ENCODE data around the gene ZNF423. TPM values are rescaled to one million over a fixed set of nuclear protein-coding genes. Genes with fewer than 3 reads are reported as not detected.

Gene ZNF423
- polyA plus RNA-seq, 1 donor from 2014 or later, result 4.5 TPM

GRCh38 chr16:49617016-49617629 lies 238.8 kb downstream of the ZNF423 start:
- H3K4me3 ChIP-seq (ENCODE audit: low read length), result no peak overlapping the region

GRCh38 chr16:49615576-49615975 lies 240.3 kb downstream of the ZNF423 start:
- Histone ChIP-seq H2AFZ (ENCODE audit: low read depth, low read length) (no peak overlapping the region), H3K27ac (ENCODE audit: low read length) (no peak overlapping the region), H3K9me2 (ENCODE audit: insufficient read depth, low read length) (no peaks in the 10 kb centered on the region), H3K4me2 (ENCODE audit: low read length) (no peak overlapping the region), H4K20me1 (ENCODE audit: insufficient read depth) (no peaks in the 10 kb centered on the region), H3K79me2 (replicated peaks; ENCODE audit: insufficient read depth, low read length) (peaks cover 12% of the 10 kb centered on the region), H3F3A (ENCODE audit: insufficient read depth, low read length, poor library complexity, severe bottlenecking) (no peaks in the 10 kb centered on the region), H3K27me3 (ENCODE audit: insufficient read depth, low read depth, low read length) (no peaks in the 10 kb centered on the region), H3K9me3 (ENCODE audit: low read length) (no peaks in the 10 kb centered on the region), H3K9ac (ENCODE audit: low read length) (no peak overlapping the region), H3K4me3 (ENCODE audit: low read length) (no peak overlapping the region), H3K36me3 (ENCODE audit: insufficient read depth, low read length) (no peaks in the 10 kb centered on the region)
- TF ChIP-seq SMC3 (conservative IDR thresholded peaks at IDR 0.05; ENCODE audit: poor library complexity), result no peak
- TF ChIP-seq TAF1 (IDR thresholded peaks at IDR 0.05; ENCODE audit: low read depth), result no peak
- no peak for TF ChIP-seq MXI1 (conservative IDR thresholded peaks at IDR 0.05; ENCODE audit: poor library complexity, severe bottlenecking)
- TF ChIP-seq EZH2 (IDR thresholded peaks at IDR 0.05; ENCODE audit: borderline replicate concordance, insufficient read depth, low read length, poor library complexity, severe bottlenecking), result no peak
- no peak for TF ChIP-seq RAD21 (conservative IDR thresholded peaks at IDR 0.05)

More at GRCh38 chr16:49617016-49617629, 238.8 kb downstream of the ZNF423 start:
- Histone ChIP-seq H3K36me3 (ENCODE audit: insufficient read depth, low read length) (no peaks in the 10 kb centered on the region), H3K79me2 (replicated peaks; ENCODE audit: insufficient read depth, low read length) (no peaks in the 10 kb centered on the region), H3K9ac (ENCODE audit: low read length) (no peak overlapping the region), H3F3A (ENCODE audit: insufficient read depth, low read length, poor library complexity, severe bottlenecking) (no peaks in the 10 kb centered on the region), H4K20me1 (ENCODE audit: insufficient read depth) (no peaks in the 10 kb centered on the region), H2AFZ (ENCODE audit: low read depth, low read length) (no peak overlapping the region), H3K27me3 (ENCODE audit: insufficient read depth, low read depth, low read length) (no peaks in the 10 kb centered on the region), H3K9me2 (ENCODE audit: insufficient read depth, low read length) (no peaks in the 10 kb centered on the region), H3K27ac (ENCODE audit: low read length) (no peak overlapping the region), H3K4me2 (ENCODE audit: low read length) (no peak overlapping the region), H3K9me3 (ENCODE audit: low read length) (no peaks in the 10 kb centered on the region)
- TF ChIP-seq MXI1 (conservative IDR thresholded peaks at IDR 0.05; ENCODE audit: poor library complexity, severe bottlenecking) (no peak), POLR2AphosphoS5 (IDR thresholded peaks at IDR 0.05) (no peak), EP300 (conservative IDR thresholded peaks at IDR 0.05; ENCODE audit: poor library complexity, severe bottlenecking) (no peak), CTCF (IDR thresholded peaks at IDR 0.05; ENCODE audit: poor library complexity, severe bottlenecking) (no peak), TAF1 (IDR thresholded peaks at IDR 0.05; ENCODE audit: low read depth) (no peak), EZH2 (IDR thresholded peaks at IDR 0.05; ENCODE audit: borderline replicate concordance, insufficient read depth, low read length, poor library complexity, severe bottlenecking) (no peak), RAD21 (conservative IDR thresholded peaks at IDR 0.05) (no peak), SMC3 (conservative IDR thresholded peaks at IDR 0.05; ENCODE audit: poor library complexity) (no peak), REST (IDR thresholded peaks at IDR 0.05; ENCODE audit: borderline replicate concordance) (no peak)
